Uterus (tissue), 2 donors: ENCODE measurements around the gene FAM47E.

Source experiments
- CTCF ChIP-seq, 4 experiments: fragments of 200-600 bp in 2 of 4; fragments of 450-650 bp in 2 of 4; sonication (generic) in 2 of 4; IDR thresholded peaks; one replicate each; pipeline ENCODE4 v1.5.1; 2016 to 2019; ENCODE audit warnings: antibody characterized with exemption in 4 of 4, mild to moderate bottlenecking in 2 of 4, moderate library complexity in 1 of 4
- POLR2A ChIP-seq, 2 donors: fragments of 450-650 bp; IDR thresholded peaks; one replicate each; pipeline ENCODE4 v1.6.1; 2016; ENCODE audit warnings: antibody characterized with exemption in 2 of 2, mild to moderate bottlenecking in 1 of 2, moderate library complexity in 1 of 2

- TF ChIP-seq POLR2A (IDR thresholded peaks at IDR 0.05) (no peak), CTCF (IDR thresholded peaks at IDR 0.05) (no peak)
These were observed 11.3 kb upstream of the FAM47E start for GRCh38 chr4:76240236-76240635.
